OCI-LY7 (cell line): Measurements from ENCODE around the gene KATNIP. TPM values are rescaled to one million over a fixed set of nuclear protein-coding genes. Genes with fewer than 3 reads are reported as not detected.

ENCODE experiments used
- BruUV-seq: library from RNA; stranded (reverse); fragments of 400-500 nt; replicated peaks from 2 replicates; lab custom pipeline; 2021; lab: Mats Ljungman, UMichigan
- CTCF ChIA-PET: fragments of 300-600 bp; sonication (Branson Sonifier 250); formaldehyde crosslinking; loops from one replicate; lab custom pipeline; 2022; ENCODE audit warnings: antibody characterized with exemption; ENCODE audit not compliant: unreplicated experiment; lab: Charles Lee
- POLR2A ChIA-PET: fragments of 300-600 bp; sonication (Branson Sonifier 250); formaldehyde crosslinking; loops from one replicate; lab custom pipeline; 2022; ENCODE audit warnings: antibody characterized with exemption; lab: Charles Lee
- DNase-seq: peaks from one replicate; pipeline ENCODE4 v3.0.0-alpha.2; 2015; ENCODE audit warnings: low spot score
- H2AFZ ChIP-seq: fragments of 200-600 bp; sonication (generic), shearing (Covaris generic); 2 replicates; pipeline ENCODE4 v1.6.1; 2014; ENCODE audit warnings: mild to moderate bottlenecking, antibody characterized with exemption, low read length, moderate library complexity
- H3K27ac ChIP-seq: fragments of 200-600 bp; sonication (generic); 2 replicates; pipeline ENCODE4 v1.5.1; 2014; ENCODE audit warnings: mixed run types, low read depth, mild to moderate bottlenecking, moderate library complexity, low read length, inconsistent platforms; ENCODE audit not compliant: poor library complexity, severe bottlenecking
- H3K36me3 ChIP-seq: fragments of 200-600 bp; sonication (generic); 2 replicates; pipeline ENCODE4 v1.6.1; 2014; ENCODE audit warnings: mild to moderate bottlenecking, antibody characterized with exemption, low read length, moderate library complexity, mixed read lengths; ENCODE audit not compliant: insufficient read depth
- H3K4me1 ChIP-seq: fragments of 200-600 bp; sonication (generic); 2 replicates; pipeline ENCODE4 v1.5.1; 2014; ENCODE audit warnings: mild to moderate bottlenecking, low read length; ENCODE audit not compliant: insufficient read depth, poor library complexity, severe bottlenecking
- H3K4me2 ChIP-seq: fragments of 200-600 bp; sonication (generic); 2 replicates; pipeline ENCODE4 v1.6.1; 2014; ENCODE audit warnings: mild to moderate bottlenecking, low read length
- H3K4me3 ChIP-seq: fragments of 200-600 bp; sonication (generic); 2 replicates; pipeline ENCODE4 v1.5.1; 2014; ENCODE audit warnings: mild to moderate bottlenecking, low read depth, low read length; ENCODE audit not compliant: poor library complexity, severe bottlenecking
- H3K79me2 ChIP-seq: fragments of 200-600 bp; sonication (generic); 2 replicates; pipeline ENCODE4 v1.6.1; 2016; ENCODE audit warnings: low read depth, mild to moderate bottlenecking, low read length, moderate library complexity, mixed read lengths; ENCODE audit not compliant: insufficient read depth
- H3K9me2 ChIP-seq: fragments of 200-600 bp; sonication (generic); 2 replicates; pipeline ENCODE4 v1.6.1; 2016; ENCODE audit warnings: mild to moderate bottlenecking, low read length, mixed read lengths; ENCODE audit not compliant: insufficient read depth
- H3K9me3 ChIP-seq: fragments of 200-600 bp; sonication (generic); 2 replicates; pipeline ENCODE4 v1.6.1; 2014; ENCODE audit warnings: mild to moderate bottlenecking, mixed run types, low read length, mixed read lengths
- H4K20me1 ChIP-seq: fragments of 200-600 bp; sonication (generic); 2 replicates; pipeline ENCODE4 v1.6.1; 2014; ENCODE audit warnings: mild to moderate bottlenecking, antibody characterized with exemption, low read length, moderate library complexity, mixed read lengths; ENCODE audit not compliant: insufficient read depth
- CTCF ChIP-seq: fragments of 200-600 bp; sonication (generic); conservative IDR thresholded peaks from 2 replicates; pipeline ENCODE4 v1.5.1; 2014; ENCODE audit warnings: mild to moderate bottlenecking, antibody characterized with exemption, low read length, moderate library complexity, mixed read lengths
- EZH2phosphoT487 ChIP-seq: fragments of 200-600 bp; sonication (generic); IDR thresholded peaks from 2 replicates; pipeline ENCODE4 v1.6.1; 2018; ENCODE audit warnings: low read depth, borderline replicate concordance, mild to moderate bottlenecking, mixed run types, antibody characterized with exemption, low read length, moderate library complexity, mixed read lengths
- intact Hi-C: fragments of 100-400 bp; cut with micrococcal nuclease; formaldehyde crosslinking; loops from one replicate; pipeline ENCODE4 v1.10.0; 2022; ENCODE audit not compliant: unreplicated experiment
- total RNA-seq, 2 experiments: library from RNA; depleted of rRNA in 1 of 2; stranded (reverse); fragments of >200 nt in 1 of 2; shearing (Covaris generic) in 1 of 2; gene quantifications; 2 replicates each; pipeline ENCODE4 v1.2.3, GENCODE V29; 2014 to 2022

The KATNIP gene
- total RNA-seq, 2 experiments from 2014 or later: 11.2 to 11.5 TPM

- intact Hi-C loops: no loop called here
- BruUV-seq: no TSS peak
Observed at GRCh38 chr16:27556471-27556870, 6.5 kb downstream of the KATNIP start.

GRCh38 chr16:27558434-27558833 is 8.5 kb downstream of the KATNIP start:
- intact Hi-C loops: no loop called here
- Histone ChIP-seq H3K9me3 (no peaks in the 10 kb centered on the region), H3K36me3 (no peaks in the 10 kb centered on the region), H3K79me2 (no peaks in the 10 kb centered on the region), H2AFZ (no peak overlapping the region), H3K4me1 (no peaks in the 10 kb centered on the region), H3K27ac (no peak overlapping the region), H3K4me2 (no peak overlapping the region), H3K9me2 (no peaks in the 10 kb centered on the region), H3K4me3 (no peak overlapping the region), H4K20me1 (no peaks in the 10 kb centered on the region)
- CTCF ChIA-PET: no interaction called here
- POLR2A ChIA-PET: interaction anchor here (3.1 kb wide), 1 partner anchor 9 kb away, joined by 13 read pairs; the partner anchor contains the start of genes GTF3C1 and KATNIP
- TF ChIP-seq CTCF: no peak
- TF ChIP-seq EZH2phosphoT487: no peak
- DNase-seq: no peak
- no TSS peak for BruUV-seq

More at GRCh38 chr16:27556471-27556870, 6.5 kb downstream of the KATNIP start:
- H3K27ac ChIP-seq: no peak overlapping the region
- H4K20me1 ChIP-seq: no peaks in the 10 kb centered on the region
- TF ChIP-seq EZH2phosphoT487: no peak
- no peak for TF ChIP-seq CTCF
- no peak overlapping the region for H3K4me2 ChIP-seq
- H3K9me3 ChIP-seq: no peaks in the 10 kb centered on the region
- H2AFZ ChIP-seq: no peak overlapping the region
- POLR2A ChIA-PET: no interaction called here
- no peak for DNase-seq
- H3K4me1 ChIP-seq: no peaks in the 10 kb centered on the region
- CTCF ChIA-PET: no interaction called here
- no peaks in the 10 kb centered on the region for H3K9me2 ChIP-seq
- H3K4me3 ChIP-seq: no peak overlapping the region
- H3K36me3 ChIP-seq: no peaks in the 10 kb centered on the region
- H3K79me2 ChIP-seq: no peaks in the 10 kb centered on the region

- H4K20me1 ChIP-seq: no peaks in the 10 kb centered on the region
- TF ChIP-seq CTCF: no peak
- no peak for TF ChIP-seq EZH2phosphoT487
- CTCF ChIA-PET: no interaction called here
- no peaks in the 10 kb centered on the region for H3K9me3 ChIP-seq
- H3K4me2 ChIP-seq: no peak overlapping the region
- H3K79me2 ChIP-seq: no peaks in the 10 kb centered on the region
- H3K27ac ChIP-seq: no peak overlapping the region
- H3K4me1 ChIP-seq: no peaks in the 10 kb centered on the region
- no peaks in the 10 kb centered on the region for H3K9me2 ChIP-seq
- DNase-seq: no peak
- no peak overlapping the region for H3K4me3 ChIP-seq
- intact Hi-C loops: no loop called here
- H2AFZ ChIP-seq: no peak overlapping the region
- no TSS peak for BruUV-seq
- no peaks in the 10 kb centered on the region for H3K36me3 ChIP-seq
- POLR2A ChIA-PET: interaction anchor here (0.6 to 3.1 kb wide), 2 partner anchors 9 to 1403 kb away, joined by 4 to 13 read pairs; partner anchors contain the start of genes GTF3C1 and KATNIP
Observed at GRCh38 chr16:27558932-27559331, 9.0 kb downstream of the KATNIP start.
